ENCODE results near the gene YWHAH.
"Not testable (repeated sequence)": the region's sequence is repeated elsewhere in the genome, so short reads cannot be mapped to it uniquely, and the experiment has no call there.

Gene YWHAH

DNA sequence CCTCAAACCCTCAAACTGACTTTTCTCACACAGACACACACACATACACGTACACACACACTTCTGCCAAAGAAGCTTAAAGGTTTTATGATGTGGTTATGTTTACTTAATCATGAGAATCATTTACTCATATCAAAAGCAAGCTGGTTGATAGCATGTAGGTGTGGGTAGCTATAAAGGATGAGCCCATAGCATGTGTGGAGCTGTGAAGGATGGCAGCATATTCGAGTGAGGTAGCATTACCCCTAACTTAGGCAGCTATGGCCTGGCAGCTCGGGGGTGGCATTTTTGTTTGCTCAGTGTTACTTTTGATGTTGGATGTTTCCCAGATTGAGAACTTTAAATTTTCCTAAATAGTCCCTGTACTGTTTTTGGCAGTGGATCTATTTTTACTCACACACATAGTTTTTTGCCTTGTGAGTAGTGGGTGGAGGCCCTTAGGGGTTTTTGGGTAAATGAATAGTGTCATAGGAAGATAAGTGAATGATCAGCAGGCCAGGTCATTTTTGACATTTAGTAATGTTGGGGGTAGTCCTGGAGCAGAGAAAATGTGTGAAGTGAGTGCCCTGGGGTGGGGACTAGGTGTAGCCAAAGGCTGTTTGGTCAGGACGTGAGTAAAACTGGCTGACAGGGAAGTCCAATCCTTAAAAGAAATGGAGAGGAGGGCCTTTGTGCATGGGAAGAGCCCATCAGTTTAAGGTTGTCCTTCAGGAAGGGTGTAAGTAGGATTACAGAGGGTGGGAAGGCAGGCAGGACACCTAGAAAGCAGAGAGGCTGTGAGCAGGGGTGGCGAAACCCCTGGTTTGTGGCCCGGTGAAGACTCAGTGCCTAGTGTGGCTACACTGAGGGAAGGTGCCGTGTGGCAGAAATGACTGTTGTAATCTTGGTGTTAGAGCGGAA lies 7.1 kb downstream of the YWHAH start:
- DNase-seq, result no peak

DNA sequence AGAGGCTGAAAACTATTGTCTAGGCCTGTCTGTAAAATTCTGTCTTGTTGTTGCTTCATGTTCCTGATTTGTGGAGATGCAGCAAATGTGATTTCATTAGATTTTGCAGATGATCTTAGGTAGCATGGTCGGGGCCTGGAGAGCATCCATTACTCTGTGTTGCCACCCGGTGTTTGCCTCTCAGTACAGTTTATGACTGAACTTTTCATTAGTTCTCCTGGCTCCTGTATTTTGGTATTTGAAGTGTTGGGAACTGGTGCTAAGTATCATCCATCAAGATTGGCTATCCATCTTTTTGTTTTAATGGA lies 7.7 kb downstream of the YWHAH start:
- DNase-seq, result no peak

DNA sequence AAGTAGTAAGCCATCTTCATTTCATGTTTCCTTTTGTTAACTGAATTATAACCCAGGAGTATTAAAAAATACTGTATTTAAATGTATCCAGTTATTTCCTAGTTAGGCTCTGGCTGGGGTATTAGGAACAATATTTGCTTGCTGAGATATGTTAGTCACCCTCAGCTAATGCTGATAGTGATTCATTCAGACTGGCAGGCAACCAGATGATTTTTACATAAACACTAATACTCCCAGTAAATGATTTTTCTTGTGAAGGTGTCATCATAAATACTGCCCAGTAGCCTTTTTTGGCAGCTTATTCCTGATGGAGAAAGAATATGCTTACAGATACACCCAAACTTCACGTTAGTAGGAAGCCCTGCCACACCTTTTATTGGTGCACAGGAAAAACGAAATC lies 8.1 kb downstream of the YWHAH start:
- DNase-seq, result no peak

DNA sequence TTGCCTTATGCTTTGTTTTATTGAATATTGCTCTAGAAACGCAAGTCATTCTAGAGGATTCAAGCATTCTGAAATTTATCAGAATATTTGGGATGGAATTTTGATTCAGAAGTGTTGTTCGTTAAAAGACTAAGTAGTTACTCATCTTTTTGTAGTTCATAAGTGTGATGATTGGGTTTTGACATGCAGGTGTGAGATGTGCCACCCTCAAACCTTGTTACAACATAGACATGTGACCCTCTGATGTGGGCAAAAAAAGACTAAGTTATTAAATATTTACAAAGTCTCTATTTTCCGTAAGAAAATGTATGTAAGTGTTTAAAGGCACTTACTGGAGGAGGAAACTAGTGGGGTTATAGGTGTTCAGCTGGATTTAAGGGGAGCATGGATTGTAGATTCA lies 8.9 kb downstream of the YWHAH start:
- no peak for DNase-seq

DNA sequence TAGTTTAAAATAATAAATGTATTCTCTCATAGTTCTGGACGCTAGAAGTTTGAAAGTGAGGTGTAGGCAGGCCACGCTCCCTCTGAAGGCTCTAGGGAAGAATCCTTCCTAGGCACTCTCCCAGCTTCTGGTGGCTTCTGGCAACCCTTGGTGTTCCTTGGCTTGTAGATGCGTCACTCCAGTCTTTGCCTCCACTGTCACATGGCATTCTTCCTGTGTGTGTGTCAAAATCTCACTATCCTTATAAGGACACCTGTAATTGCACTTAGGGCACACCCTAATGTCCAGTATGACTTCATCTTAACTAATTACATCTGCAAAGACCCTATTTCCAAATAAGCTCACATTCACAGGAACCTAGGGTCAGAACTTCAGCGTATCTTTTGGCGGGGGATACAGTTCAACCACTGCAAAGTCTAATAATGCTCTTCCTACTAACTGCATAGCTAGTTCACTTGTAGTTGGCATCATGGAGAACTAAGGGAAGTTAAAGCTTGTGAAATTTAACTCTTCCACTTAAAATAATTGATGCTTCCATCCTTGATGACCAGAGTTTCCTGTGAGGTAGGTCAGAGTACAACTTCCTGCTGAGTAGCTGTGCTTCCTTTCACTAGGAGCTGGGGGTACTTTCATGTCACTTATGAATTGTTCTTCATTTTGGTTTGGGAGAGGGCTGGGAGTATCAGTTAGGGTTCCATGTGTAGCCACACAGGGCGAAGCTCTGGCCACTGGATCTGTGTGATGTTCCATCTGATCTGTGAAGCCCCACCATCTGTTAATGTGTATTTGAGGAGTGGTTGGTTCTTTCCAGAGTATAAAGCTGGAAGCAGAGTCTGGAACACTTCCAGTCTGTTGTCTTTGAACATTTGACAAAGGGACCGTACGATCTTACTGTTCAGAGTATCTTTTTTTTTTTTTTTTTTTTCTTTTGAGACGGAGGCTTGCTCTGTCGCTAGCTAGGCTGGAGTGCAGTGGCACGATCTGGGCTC lies 10.5 kb downstream of the YWHAH start:
- no peak for DNase-seq

DNA sequence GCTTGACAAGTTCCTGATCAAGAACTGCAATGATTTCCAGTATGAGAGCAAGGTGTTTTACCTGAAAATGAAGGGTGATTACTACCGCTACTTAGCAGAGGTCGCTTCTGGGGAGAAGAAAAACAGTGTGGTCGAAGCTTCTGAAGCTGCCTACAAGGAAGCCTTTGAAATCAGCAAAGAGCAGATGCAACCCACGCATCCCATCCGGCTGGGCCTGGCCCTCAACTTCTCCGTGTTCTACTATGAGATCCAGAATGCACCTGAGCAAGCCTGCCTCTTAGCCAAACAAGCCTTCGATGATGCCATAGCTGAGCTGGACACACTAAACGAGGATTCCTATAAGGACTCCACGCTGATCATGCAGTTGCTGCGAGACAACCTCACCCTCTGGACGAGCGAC lies 12.0 kb downstream of the YWHAH start:
- DNase-seq, result no peak

DNA sequence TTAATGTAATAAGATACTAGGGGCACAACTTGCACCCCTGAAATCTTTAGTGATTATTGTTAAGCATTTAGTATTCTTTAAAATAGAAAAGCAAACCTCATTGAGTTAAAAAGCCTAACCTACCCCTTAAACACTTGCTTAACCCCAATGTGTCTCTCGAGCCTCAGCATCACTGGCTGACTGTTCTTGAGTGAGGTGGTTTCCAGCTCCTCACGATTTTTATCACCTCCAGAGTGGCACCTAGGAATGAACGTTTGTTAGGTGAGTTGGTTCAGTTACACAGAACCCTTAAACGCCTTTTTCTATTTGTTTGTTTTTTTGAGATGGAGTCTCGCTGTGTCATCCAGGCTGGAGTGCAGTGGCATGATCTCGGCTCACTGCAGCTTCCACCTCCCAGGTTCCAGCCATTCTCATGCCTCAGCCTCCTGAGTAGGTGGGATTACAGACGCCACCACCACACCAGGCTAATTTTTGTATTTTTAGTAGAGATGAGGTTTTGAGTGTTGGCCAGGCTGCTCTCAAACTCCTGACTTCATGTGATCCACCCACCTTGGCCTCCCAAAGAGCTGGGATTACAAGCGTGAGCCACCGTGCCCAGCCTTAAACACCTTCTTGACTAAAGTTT lies 13.7 kb downstream of the YWHAH start:
- DNase-seq, result no peak

DNA sequence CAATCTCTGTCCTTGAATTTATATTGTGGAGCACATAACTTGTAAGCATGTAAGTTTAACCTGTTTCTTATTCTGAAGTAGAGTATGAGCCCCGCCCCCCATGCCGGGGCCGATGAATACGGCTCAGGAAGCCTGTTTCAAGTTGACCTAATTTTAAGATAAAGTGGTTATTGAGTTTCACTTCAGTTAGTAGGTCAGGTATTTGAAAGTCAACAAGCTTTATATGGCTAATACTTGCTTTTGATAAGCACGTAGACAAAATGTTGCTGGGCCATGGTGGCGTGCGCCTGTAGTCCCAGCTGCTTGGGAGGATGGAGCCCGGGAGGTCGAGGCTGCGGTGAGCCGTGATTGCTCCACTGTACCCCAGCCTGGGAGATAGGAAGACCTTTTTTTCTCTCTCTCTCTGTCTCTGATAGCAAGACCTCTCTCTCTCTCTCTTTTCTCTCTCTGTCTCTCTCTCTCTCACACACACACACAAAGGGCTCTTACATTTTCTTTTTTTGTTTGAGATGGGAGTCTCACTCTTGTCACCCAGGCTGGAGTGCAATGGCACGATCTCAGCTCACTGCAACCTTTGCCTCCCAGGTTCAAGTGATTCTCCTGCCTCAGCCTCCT lies 14.4 kb downstream of the YWHAH start:
- no peak for DNase-seq

DNA sequence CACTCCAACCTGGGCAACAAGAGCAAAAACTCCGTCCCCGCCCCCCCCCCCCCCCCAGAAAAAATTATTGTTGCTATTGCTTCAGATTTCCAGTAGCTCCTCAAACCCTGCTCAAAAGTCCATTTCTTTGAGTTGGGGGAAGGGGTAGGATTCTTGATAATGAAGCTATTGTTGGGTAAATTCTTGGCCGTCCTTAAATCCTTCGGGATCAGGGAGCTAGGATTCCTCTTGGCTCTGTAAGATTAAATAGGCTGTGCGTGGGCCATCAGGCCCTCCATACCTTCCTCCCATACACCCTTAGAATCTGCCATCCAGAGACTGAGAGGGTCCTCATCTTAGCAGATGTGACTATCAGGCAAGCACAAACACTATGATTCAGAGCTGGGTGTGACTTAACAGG lies 16.4 kb downstream of the YWHAH start:
- no peak for DNase-seq

DNA sequence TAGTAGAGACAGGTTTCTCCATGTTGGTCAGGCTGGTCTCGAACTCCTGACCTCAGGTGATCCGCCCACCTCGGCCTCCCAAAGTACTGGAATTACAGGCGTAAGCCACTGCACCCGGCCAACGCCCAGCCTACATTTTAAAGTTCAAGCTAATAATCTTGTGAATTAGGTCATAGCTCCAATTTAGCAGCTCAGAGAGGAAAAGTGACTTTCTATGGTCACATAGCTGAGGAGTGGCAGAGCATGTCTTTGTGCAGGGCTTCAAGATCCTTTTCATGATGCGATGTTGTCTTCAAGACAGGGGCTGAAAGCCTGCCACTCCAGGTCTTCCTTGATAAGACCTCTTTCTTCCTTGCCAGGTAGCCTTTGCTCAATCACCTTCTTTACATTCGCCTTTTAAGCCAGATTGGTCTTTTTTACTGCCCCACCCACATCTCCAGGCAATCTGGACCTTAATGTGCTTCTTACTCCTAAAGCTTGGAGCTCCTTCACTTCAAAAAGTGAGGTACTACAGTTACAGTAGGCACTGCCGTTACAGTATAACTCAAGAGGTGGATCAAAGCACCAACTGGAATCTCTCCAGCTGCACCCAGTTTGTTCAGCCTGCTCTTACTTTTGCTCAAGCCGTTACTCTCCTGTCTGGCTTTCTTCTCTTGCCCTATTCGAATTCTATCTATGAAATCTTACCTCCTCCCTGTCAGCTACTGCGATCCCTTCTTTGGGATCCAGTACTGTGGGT lies 18.2 kb downstream of the YWHAH start:
- no peak for DNase-seq

DNA sequence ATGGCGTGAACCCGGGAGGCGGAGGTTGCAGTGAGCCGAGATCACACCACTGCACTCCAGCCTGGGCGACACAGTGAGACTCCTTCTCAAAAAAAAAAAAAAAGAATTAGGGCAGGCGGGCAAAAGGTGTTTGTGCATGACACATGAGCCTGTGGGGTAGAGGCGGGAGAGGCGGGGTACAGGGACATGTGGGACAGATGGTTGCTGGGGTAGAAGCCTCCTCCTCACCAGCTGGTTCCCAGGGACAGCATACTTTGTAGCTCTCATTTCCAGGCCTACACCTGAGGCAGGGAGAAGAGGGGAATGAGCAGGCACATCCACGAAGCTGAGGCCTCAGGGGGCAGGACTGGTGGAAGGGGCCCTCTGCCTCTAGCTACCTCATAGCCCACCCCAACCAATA lies 23.7 kb downstream of the YWHAH start:
- DNase-seq, result no peak

DNA sequence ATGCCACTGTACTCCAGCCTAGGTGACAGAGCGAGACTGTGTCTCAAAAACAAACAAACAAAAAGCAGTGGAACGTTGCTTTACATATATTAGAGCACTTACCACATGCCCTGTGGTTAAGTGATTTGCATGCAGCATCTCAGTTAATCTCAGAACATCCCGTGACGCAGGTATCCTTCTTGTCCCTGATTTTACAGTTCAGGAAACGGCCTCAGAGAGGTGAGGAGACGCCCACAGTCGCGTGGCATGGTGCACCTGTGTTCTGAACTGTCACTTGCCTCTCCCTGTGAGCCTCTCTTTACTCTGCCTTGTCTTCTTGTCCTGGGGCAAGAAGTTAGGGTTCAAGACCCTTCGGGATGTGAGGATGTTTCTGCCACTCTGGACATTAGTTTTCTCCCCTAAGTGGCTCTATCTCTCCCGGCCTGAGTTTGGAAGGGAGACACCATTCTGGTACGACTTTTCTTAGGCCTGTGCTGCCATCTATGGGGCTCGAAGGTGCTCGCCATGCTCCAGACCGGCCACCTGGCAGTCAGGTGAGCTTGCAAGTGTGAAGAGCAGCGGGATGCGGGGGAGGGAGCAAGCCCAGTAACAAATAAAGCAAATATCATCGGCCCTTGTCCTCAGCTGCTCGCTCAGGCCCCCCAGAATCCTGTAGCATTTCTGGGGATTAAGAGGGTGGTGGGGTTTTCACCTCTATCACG lies 25.6 kb downstream of the YWHAH start:
- peak; percentile 84 for DNase-seq

DNA sequence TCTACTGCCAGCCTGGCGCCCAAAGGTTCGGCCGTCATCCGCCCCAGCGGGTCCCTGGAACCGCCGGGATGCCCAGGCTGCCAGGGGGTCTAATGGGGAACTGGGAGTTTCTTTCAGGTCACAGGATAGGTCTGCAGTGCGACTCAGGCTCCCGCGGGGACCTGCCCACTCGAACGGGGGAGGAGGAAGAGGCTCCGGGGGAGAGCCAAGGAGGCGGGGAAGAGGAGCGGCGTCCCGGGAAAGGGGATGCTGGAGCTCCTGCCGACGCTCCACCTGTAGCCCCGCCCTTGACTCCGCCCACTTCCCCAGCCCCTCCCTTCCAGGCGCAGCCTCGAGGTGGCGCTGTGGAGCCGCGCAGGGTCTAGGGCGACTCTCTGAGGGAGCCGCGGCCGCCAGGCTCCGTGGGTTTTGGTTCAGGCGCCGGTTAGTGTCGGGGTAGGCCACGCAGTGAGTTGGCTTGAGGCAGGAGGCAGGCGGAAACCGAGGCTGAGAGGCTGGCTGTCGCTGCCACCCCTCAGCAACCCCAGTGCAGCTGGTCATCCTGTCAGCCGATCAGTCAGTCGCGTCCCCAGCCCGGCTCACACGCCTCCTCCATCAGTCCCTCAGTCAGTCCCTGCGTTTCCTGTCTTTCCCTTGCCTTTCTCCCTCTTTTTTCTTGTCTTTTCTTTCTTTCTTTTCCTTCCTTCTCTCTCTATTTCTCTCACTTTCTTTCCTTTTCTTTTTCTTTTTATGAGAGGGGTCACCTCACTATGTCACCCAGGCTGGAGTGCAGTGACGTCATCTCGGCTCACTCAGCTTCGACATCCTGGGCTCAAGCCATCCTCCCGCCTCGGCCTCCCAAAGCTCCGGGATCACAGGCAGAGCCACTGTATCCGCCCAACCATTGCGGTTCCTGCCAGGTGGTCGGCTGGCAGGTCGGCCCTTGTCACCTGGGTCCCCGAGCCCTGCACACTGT lies 26.4 kb downstream of the YWHAH start:
- DNase-seq, result peak; percentile 75

DNA sequence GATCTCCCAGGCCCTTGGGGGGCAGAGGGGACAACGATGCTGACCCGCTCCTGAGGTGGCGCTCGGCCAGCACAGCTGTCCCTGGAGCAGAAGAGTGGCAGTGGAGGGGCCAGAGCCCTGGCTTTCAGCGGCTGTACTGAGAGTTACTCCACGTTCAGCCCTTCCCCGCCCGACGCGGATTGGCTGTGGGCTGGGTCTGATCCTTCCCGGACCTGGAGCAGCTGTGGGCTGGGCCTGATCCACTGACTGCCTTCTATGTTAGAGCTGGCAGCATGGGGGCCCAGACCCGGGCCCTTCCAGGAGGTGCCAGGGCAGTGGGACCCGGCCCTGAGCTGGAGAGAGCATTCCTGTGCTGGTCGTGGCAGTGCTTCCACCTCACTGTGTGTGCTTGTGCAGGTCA lies 27.8 kb downstream of the YWHAH start:
- DNase-seq, result no peak

DNA sequence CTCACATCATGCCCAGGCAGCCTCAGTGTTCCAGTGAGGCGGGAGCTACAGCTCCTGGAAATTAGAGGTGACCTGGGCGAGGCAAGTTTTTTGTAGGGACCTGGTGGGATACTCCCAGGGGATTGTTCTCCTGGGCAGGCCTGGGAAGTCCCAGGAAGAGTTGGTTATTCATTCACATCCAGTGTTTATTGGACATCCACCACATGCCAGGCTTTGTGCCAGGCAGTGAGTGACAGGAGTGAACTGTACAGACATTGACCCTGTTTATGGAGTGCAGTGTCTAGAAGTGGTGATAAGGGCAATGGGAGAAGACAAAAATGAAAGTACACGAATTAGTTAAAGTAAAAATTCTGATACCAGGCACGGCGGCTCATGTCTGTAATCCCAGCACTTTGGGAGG lies 29.4 kb downstream of the YWHAH start:
- DNase-seq, result no peak

DNA sequence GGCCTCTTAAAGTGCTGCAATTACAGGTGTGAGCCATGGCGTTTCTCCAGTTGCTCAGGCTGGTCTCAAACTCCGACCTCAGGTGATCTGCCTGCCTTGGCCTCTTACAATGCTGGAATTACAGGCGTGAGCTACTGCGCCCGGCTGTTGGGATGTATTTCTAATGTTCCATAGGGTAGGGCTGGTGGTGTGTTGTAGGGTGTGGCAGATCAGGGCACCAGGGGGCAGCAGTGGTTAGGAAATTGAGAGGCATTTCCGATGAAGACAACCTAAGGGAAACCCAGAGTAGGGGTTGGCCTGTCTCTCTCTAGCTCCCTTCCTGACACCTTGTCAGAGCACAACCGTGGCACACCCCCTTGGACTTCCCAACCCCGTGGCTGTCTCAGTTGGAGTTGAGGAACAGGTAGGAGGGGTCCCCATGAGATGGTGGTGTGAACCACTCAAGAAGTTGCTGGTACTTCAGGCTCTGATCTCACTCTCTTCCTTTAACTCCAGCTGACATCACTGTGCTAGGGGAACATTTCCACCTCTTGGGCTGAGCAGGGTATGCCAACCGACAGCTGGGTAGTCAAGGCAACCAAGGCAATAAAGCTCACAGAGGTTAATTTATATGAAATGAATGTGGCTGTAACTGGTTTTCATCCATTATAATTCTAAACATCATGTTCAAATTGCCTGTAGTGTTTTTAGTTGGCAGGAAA lies 33.0 kb downstream of the YWHAH start:
- DNase-seq, result peak; percentile 78

DNA sequence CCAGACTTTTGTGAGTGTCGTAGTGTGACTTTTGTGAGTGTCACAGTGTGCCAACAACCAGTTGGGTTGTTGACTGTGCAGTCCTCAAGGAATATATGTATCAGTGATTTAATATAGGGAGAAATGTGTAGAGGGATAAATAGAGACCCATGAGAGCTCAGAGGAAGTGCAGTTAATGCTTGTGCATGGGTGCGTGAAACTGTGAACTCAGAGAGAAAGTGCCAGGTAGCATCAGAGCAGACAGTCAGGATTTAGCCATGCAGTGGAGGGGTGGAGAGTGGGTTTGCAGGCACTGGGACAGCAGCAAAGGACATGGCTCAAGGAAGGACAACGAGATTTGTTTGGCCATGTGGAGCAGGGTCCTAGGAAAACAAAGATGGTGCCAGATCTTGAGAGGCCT lies 33.6 kb downstream of the YWHAH start:
- DNase-seq, result no peak

DNA sequence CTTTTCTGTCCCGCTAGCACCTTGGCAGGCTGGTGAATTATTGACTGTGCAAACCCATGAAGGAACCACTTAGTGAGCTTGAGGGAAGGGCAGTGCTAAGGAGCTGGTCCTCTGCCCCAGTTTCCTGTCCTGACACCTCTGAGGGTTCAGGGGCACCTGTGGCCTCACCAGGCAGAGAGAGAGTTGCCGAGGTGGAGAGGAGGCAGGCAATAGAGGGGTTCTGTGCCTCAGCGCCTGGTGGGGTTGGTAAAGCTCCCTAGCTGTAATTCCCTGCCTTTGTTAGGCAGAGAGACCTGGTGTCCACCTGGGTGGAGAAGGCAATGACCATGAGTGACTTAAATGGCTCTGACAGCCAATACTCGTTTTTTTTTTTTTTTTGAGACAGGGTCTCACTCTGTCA lies 36.3 kb downstream of the YWHAH start:
- DNase-seq, result no peak

DNA sequence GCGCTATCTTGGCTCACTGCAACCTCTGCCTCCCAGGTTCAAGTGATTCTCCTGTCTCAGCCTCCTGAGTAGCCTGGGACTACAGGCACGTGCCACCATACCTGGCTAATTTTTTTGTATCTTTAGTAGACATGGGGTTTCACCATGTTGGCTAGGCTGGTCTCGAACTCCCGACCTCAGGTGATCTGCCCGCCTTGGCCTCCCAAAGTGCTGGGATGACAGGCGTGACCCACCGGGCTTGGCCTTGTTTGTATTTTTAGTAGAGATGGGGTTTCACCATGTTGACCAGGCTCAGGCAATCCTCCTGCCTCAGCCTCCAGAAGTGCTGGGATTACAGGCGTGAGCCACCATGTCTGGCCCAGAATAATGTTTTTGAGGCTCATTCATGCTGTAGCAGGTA lies 37.6 kb downstream of the YWHAH start:
- not testable (repeated sequence) for DNase-seq
